ENCODE results near the gene ITGB3. TPM values are rescaled to one million over a fixed set of nuclear protein-coding genes. Genes with fewer than 3 reads are reported as not detected.

Gene ITGB3
- total RNA-seq, 1 donor from 2014 or later, result not detected

GRCh38 chr17:47297661-47298400 is 44.2 kb downstream of the ITGB3 start:
- peaks cover 2% of the 10 kb centered on the region for H3K27me3 Mint-ChIP-seq (ENCODE audit: unreplicated experiment)
- H3K4me1 Mint-ChIP-seq (ENCODE audit: unreplicated experiment), result no peaks in the 10 kb centered on the region
- no peak for TF ChIP-seq CTCF (IDR thresholded peaks at IDR 0.05; ENCODE audit: unreplicated experiment)
- no peaks in the 10 kb centered on the region for H3K9me3 Mint-ChIP-seq (ENCODE audit: unreplicated experiment)
- DNase-seq (ENCODE audit: low spot score), result no peak
- H3K27ac Mint-ChIP-seq (ENCODE audit: unreplicated experiment), result no peak overlapping the region
- H3K4me3 Mint-ChIP-seq (ENCODE audit: unreplicated experiment), result no peak overlapping the region
- H3K36me3 Mint-ChIP-seq (ENCODE audit: low read depth, unreplicated experiment), result no peaks in the 10 kb centered on the region

- no peak for DNase-seq (ENCODE audit: low spot score)
- no peak overlapping the region for H3K4me3 Mint-ChIP-seq (ENCODE audit: unreplicated experiment)
- no peak overlapping the region for H3K27ac Mint-ChIP-seq (ENCODE audit: unreplicated experiment)
- H3K36me3 Mint-ChIP-seq (ENCODE audit: low read depth, unreplicated experiment), result no peaks in the 10 kb centered on the region
- H3K27me3 Mint-ChIP-seq (ENCODE audit: unreplicated experiment), result peaks cover 2% of the 10 kb centered on the region
- no peaks in the 10 kb centered on the region for H3K9me3 Mint-ChIP-seq (ENCODE audit: unreplicated experiment)
- no peaks in the 10 kb centered on the region for H3K4me1 Mint-ChIP-seq (ENCODE audit: unreplicated experiment)
- no peak for TF ChIP-seq CTCF (IDR thresholded peaks at IDR 0.05; ENCODE audit: unreplicated experiment)
Measured at GRCh38 chr17:47298712-47299111, 45.1 kb downstream of the ITGB3 start.

GRCh38 chr17:47299239-47299910 is 45.7 kb downstream of the ITGB3 start:
- TF ChIP-seq CTCF (IDR thresholded peaks at IDR 0.05; ENCODE audit: unreplicated experiment), result no peak
- Mint-ChIP-seq H3K36me3 (ENCODE audit: low read depth, unreplicated experiment) (no peaks in the 10 kb centered on the region), H3K27me3 (ENCODE audit: unreplicated experiment) (peaks cover 2% of the 10 kb centered on the region), H3K4me1 (ENCODE audit: unreplicated experiment) (no peaks in the 10 kb centered on the region), H3K27ac (ENCODE audit: unreplicated experiment) (no peak overlapping the region), H3K4me3 (ENCODE audit: unreplicated experiment) (no peak overlapping the region), H3K9me3 (ENCODE audit: unreplicated experiment) (no peaks in the 10 kb centered on the region)
- DNase-seq (ENCODE audit: low spot score), result no peak

- H3K4me1 Mint-ChIP-seq (ENCODE audit: unreplicated experiment), result no peaks in the 10 kb centered on the region
- H3K27me3 Mint-ChIP-seq (ENCODE audit: unreplicated experiment), result no peaks in the 10 kb centered on the region
- no peak for TF ChIP-seq CTCF (IDR thresholded peaks at IDR 0.05; ENCODE audit: unreplicated experiment)
- H3K4me3 Mint-ChIP-seq (ENCODE audit: unreplicated experiment), result no peak overlapping the region
- no peak for DNase-seq (ENCODE audit: low spot score)
- H3K36me3 Mint-ChIP-seq (ENCODE audit: low read depth, unreplicated experiment), result no peaks in the 10 kb centered on the region
- H3K27ac Mint-ChIP-seq (ENCODE audit: unreplicated experiment), result no peak overlapping the region
- no peaks in the 10 kb centered on the region for H3K9me3 Mint-ChIP-seq (ENCODE audit: unreplicated experiment)
Measured at GRCh38 chr17:47300718-47301117, 47.1 kb downstream of the ITGB3 start.

GRCh38 chr17:47301161-47301560 is 47.5 kb downstream of the ITGB3 start:
- H3K9me3 Mint-ChIP-seq (ENCODE audit: unreplicated experiment), result no peaks in the 10 kb centered on the region
- no peak for TF ChIP-seq CTCF (IDR thresholded peaks at IDR 0.05; ENCODE audit: unreplicated experiment)
- H3K4me3 Mint-ChIP-seq (ENCODE audit: unreplicated experiment), result no peak overlapping the region
- no peak for DNase-seq (ENCODE audit: low spot score)
- H3K36me3 Mint-ChIP-seq (ENCODE audit: low read depth, unreplicated experiment), result no peaks in the 10 kb centered on the region
- H3K4me1 Mint-ChIP-seq (ENCODE audit: unreplicated experiment), result no peaks in the 10 kb centered on the region
- H3K27me3 Mint-ChIP-seq (ENCODE audit: unreplicated experiment), result no peaks in the 10 kb centered on the region
- no peak overlapping the region for H3K27ac Mint-ChIP-seq (ENCODE audit: unreplicated experiment)
